NCI-H1436 (cell line): Measurements from ENCODE around the gene BMP7.

Experiments used
- DNase-seq: peaks from one replicate; lab custom pipeline; 2025; lab: John Stamatoyannopoulos, UW

BMP7 gene

DNA sequence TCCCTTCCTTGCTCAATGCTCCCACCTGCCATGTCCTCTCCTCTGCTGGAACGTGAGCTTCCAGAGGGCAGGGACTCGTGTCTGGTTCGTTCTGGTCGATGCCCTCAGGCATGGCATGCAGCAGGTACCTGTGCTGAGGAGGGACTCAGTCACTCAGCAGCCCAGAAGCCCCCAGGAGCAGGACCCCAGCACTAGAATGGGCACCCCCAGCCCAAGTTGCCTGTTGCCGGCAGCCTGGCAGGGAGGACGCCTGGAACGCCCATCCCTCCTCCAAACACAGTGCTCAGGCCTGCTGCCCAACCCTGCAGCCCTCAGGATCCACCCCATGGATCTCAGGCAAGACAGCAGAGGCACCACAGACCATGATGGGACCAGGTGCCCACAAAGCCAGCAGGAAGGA is 40.6 kb downstream of the BMP7 start:
- no peak for DNase-seq

DNA sequence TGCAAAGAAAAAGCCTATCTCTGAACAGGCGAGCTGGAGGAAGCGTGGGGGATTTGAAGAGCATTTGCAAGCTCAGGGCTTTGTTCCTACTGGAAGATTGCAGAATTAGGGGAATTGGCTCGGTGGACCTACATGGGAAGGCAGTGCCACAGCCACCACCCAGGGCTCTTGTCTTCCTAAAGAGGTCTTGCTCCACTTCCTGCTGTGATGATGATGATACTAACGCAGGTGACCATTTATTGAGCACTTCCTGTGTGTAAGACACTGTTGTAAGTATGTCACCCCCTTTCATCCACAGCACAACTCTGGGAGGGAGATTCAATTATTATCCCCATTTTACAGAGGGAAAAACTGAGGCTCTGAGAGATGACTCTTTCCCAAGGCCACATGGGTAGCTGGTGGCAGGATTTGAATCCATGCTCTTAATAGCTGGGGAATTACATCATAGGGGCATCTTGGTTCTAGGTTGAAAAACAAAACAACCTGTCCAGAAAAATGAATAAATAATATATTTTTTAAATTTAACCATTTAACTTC is 41.2 kb downstream of the BMP7 start:
- DNase-seq = no peak

DNA sequence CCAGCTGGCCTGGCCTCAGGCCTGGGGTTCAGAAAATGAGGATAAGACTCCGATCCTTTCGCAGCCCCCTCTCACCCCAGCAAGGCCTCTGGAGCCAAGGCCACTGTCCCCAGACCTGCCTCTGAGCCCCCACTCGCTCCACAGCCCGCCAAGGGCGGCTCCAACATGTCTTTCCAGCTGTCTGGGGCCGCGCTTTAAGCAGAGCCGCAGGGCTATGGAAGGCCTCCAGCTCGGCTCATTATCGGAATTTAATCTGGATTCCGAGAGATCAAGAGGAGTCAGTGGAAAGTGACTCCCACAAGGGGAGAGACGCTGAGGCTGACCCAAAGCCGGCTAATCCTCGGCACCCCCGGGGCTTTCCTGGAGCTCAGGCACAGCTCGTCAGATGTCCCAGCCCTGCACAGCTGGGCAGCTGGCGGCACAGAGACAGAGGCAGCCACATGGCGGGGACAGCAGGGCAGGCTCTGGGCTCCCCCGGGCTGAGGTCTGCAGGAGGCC is 41.8 kb downstream of the BMP7 start:
- no peak for DNase-seq

DNA sequence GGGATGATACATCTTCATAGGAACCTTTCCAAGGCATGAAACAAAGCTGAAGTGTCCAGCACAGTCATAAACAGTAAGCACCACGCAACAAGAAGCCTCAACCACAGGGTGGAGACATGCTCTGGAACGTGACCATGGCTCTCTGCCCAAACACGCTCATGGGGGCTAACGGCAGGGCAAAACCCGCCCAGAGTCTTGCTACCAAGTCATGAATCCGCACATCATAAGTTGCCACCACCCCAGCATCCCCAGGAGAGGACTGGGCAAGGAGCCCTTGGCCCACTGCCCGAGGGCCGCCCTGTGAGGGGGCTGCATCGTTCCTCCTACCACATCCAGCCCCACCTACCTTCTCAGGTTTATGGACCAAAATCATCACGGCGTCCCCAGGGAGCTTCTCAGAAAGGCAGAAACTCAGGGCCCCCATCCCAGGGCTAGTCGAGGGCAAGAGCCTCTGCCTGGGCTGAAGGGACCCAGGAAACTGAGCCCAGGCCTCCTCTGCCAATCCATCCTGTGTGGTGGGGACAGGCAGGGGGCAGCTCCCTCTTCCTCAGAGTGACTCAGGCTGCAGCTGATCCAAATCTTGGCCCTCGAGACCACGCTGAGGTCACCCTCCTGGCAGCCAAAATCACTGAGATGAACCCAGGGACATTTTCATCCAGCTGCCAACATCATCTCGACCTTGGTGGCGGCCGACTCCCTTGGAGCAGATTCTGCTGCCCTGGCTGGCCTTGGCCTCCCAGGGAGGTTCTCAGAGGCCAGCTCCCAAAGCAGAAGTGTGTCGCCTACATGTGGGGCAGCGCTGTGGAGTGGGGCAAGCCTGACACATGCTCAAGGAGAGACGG is 42.6 kb downstream of the BMP7 start:
- no peak for DNase-seq

DNA sequence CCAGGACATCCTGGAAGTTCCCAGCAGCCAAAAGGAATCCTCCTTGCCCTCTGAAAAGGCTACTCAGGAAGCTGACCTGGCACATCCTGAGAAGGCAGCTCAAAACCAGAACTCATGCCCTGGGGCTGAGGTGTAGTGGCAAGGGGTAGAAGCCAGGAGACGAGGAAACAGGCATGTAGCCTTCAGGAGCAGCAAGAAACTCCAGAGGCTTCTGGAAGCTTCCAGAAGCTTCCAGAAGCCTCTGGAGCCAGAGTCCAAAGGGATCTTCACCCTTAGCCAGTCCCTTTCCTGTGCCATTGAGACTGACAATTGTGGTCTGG is 43.9 kb downstream of the BMP7 start:
- no peak for DNase-seq

DNA sequence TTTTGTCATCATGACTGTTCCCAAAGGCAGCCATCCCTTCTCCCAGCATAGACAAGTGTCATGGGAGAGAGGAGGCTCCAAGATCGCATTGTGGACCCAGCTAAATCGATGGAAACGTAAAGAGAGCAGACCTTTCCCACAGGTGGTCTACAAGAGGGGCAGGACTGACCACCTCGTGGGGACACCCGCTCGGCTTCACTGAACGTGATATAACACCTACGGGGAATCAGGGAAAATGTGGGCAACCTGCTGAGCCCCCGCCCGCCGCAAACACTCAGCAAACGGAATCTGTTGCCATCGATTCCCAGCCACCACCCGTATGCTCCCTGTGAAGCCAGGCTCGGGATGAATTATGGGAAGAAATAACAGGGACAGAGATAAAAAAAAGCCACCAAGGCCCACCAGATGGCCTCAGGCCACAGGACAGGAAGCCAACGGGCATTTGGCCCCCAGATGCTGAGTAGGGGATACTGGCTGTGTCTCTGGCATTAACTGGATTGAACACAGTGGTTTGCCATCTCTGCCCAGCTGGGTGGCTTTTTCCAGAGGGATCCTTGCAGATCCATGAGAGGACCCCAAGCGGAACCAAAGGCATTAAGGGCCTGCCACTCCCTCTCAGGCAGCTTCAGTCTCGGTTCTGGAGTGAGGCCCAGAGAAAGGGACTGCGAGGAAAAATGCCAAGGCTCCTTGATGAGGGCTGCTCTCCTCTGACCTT is 44.4 kb downstream of the BMP7 start:
- no peak for DNase-seq

DNA sequence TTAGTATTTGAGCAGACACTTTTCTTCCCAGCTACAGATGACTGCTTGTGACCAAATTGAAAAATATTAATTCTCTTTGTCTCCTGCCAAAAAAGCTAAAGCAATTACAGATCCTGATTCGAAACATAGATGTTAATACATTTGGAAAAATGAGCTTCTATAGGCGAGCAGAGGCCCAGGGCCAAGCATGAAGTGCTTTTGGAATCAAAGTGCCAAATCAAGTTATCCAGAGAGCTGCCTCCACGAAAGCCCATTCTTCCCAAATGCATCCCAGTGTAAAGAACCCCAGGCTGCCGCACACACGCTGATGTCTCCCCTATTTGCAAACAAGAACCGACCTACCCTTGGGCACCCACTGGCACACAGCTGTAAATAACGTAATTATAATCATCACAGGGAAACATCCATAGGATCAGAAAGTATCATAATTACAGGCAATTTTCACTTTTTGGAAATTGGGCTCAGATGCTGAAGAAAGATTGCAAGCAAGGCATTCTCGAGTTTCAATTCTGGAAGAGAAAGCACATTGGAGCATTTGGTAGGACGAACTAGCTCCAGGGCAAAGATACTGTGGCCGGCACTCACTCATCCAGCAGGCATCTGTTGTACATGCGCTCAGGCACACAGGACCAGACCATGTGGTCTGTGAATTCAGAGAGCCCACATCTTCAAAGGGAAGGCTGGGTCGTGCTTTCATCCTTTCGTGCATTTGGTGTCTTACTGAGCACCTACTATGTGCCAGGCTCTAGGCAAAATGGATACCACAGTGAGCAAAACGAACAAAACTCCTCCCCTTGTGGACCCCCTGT is 45.9 kb downstream of the BMP7 start:
- no peak for DNase-seq

DNA sequence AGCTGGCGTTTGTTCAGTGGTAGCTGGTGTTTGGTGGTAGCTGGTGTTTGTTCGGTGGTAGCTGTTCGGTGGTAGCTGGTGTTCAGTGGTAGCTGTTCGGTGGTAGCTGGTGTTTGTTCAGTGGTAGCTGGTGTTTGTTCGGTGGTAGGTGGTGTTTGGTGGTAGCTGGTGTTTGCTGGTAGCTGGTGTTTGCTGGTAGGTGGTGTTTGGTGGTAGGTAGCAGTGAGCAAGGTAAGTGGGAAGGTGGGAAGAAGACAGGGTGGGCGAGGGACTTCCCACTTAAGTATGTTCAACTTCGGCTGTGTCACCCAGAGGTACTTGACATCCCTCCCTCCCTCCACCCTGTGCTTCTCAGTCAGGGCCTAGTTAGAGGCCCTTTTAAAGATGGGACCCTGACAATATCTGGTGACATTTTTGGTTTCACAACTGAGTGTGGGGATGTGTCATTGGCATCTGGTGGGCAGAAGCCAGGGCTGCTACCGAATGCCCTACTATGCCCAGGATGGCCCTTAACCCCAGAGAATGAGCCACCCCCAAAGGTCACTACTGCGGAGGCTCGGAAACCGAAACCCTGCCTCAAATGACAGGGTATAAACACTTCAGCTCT is 47.3 kb downstream of the BMP7 start:
- no peak for DNase-seq

DNA sequence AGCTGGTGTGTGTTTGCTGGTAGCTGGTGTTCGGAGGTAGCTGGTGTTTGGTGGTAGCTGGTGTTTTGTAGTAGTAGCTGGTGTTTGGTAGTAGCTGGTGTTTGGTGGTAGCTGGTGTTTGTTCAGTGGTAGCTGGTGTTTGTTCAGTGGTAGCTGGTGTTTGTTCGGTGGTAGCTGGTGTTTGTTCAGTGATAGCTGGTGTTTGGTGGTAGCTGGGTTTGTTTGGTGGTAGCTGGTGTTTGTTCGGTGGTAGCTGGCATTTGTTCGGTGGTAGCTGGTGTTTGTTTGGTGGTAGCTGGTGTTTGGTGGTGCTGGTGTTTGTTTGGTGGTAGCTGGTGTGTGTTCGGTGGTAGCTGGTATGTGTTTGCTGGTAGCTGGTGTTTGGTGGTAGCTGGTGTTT is 48.0 kb downstream of the BMP7 start:
- DNase-seq = no peak

DNA sequence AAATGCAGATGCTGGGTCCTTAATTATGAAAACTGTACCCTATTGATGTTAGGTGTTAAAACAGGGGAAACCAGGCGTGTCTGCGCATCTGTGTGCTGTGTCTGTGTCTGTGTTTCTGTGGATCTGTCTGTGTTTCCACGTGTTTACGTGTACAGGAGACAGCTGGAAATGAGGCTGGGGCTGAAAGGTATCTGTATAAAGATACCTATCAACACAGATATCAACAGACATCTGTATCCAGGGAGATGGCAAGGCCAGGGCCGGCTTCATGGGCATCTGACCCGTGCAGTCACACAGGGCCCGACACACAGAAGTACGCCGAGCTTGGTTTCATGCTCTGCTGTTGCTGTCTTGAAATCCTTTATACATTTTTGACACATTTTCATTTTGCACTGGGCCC is 48.6 kb downstream of the BMP7 start:
- no peak for DNase-seq

DNA sequence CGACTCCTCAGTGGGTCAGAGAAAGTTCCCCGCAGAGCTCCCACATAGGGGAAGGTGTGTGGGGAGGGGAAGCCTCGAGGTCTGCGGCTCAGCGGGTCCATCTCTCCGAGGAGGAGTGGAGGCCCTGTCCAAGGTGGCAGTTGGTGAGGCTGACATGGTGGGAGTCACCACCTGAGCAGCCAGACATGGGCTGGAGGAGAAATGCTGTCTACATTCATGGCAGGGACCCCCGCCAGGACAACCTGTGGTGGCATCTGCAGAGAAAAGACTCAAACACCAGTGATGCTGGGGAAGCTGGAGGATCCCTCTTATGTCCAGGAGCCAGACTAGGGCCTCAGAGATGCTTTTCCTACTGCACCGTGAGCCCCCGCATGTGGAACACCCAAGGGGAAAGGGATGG is 49.8 kb downstream of the BMP7 start:
- no peak for DNase-seq

DNA sequence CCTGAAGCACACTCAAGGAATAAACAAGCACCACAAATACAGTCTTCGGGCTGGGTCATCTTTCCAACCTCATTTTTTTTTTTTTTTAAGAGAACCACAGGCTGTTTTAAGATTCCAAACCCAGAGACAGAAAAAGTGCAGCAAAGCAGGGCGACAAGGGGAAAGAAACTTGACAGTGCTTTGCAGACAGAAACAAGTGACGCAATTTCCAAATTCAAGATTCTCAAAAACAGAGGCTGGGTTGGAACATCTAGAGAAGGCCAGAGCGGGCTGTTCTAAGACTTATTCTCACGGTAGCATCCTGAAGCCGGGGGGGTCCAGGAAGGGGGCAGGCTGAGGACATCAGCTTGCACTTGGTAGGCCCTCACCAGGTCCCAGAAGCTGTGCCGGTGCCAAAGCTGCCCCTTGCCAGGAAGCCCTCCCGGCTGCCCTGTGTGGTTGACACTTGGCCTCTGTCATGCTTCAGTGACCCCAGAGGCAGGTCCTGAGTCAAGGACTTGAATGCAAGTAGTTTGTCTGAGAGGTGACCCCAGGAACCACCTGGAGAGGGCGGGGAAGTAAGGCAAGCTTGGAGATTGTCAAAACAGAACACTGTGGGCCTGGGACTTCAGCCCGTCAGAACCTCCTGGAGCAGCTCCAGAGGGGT is 50.5 kb downstream of the BMP7 start:
- DNase-seq = no peak

DNA sequence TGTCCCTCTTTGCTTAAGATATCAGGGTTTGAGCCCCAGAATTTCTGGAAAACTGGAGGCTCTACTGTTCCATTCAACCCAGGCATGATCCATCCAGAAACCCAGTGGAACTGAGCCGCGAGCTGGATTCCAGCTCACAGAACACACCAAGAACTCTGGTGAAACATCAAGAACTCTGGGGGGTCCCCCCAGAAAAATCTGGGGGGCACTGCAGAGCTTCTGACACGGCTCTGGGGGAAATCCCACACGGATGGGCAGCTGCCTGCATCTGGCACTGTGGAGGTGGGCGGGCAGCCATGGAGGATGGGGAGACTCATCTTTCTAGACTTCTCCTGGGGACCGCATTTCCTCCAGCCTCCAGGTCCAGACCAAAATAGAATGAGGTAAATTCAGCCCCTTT is 51.0 kb downstream of the BMP7 start:
- DNase-seq = no peak

DNA sequence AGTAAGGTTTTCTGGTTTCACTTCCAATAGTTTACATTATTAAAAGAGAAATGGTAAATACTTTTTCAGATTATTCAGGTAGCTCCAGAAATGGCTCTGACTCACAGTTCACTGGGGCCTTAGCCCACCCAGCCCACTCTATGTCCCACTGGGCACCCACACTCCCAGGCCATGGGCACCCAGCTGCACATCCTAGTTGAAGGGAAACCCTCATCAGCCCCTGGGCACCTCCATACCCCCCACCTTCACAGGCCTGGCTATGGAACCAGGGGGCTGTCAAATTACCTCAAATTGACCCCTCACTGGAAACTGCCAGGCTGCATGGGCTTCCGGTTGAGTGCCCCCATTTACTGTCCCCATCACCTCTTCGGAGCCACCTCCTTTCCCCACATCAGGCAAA is 51.5 kb downstream of the BMP7 start:
- DNase-seq = no peak

DNA sequence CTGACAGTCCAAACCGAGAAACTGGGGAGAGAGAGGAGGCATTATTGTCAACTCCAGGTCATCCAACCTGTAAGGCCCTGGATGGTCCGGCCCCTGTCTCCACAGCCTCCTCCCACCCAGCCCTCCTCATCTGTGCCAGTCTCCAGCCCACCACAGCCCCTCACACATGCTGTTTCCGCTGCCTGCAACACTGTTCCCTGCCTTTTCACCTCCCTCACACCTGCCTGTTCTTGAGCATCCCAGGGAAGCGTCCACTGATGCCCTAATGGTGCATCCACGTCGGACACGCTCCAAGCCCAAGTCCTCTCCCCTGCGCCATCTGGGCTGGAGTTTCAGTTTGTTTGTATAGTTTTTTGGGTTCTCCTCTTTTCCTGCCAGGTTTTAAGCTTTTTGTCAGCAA is 52.0 kb downstream of the BMP7 start:
- no peak for DNase-seq

DNA sequence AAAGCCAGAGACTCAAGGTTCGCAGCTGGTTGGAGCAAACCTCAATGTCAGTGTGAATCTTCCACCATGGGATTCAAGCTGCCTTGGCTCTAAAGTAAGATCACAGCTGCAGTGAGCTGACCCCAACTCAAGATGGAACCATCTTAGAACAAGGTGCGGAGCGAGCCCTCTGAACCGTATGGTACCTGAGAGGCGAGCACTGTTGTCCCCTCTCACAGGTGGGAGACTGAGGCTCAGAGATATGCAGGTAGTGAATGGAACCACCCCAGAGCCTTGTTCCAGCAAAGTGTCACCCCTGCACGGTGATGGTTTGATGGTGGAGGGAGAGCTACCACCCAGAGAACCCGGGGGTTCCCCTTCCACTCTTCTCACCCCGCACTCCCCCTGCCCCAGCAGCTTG is 52.5 kb downstream of the BMP7 start:
- DNase-seq = no peak

DNA sequence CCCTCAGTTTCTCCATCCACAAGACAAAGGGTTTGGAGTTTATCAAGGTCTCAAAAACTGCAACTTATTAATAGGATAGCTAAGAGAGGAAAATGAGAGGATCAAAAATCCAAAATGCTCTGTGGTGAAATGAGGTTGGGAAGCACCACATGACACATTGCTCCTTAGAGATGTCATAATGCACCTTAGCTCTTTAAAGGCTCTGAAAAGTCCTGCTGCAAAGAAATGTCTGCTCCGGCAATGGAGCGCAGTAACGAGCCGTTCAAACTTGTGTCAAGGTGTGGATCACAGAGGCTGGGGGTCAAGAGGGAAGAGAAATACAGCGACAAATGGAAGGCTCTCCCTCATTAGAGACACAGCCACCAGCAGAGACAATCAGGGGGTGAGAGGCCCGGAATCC is 53.1 kb downstream of the BMP7 start:
- no peak for DNase-seq

DNA sequence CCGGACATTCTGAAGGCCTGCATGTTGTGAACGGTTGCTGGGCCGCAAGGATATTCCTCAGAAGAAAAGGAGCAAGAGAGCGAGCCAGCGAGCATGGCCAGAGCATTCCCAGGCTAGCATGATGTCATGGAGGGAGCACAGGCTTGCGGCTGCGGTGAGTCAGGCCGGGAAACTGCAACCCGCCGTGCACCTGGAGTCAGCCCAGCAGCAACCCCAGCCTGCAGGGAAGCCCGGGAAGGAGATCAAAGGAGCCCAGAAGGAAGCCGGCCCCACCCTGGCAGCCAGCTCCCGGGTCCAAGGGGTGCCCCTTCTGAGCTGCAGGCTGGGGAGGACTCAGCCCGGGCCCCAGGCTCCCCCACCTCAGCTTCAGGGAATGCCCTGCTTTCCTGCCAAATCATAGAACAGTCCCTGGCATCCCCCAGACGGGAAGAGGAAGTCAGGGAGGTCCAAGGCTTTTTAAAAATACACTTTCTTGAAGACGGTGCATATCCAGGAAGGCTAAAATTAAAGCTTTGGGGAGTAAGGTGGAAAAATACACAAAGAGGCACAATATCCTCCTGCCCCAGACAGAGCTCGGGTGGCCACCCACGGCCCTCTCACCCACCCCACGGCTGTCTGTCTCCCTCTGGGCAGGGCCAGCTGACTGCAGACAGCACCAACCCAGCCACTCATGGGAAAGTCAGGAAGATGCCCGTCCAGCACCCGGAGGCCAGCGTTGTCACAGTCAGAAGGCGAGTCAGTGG is 53.7 kb downstream of the BMP7 start:
- DNase-seq = no peak

DNA sequence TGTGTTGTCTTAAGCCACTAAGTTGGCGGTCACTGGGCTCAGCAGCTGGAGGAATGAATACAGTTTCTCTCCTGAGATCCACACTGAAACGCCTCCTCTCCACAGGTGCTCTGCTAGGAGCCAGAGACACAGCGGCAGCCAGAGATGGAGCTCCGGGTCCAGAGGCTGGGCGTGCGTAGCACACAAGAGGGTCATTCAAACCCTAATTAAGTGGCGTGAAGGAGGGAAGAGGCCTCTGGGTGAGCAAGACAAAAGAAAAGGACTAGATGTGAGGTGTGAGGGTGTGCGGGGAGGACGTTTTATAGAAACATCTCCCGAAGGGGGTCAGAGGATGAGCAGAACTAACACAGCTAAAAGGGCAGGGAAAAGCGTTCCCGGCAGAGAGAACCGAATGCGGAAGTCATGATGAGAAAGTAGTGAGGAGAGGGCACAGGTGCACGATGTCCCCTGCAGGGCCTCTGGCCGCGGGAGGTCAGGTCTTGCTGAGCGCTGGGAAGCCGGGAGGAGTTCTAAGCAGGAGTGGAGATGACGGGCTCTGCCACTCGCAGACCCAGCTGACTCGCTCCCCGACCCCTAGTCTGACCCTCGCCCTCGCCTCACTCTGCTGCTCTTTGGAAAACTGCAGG is 54.4 kb downstream of the BMP7 start:
- DNase-seq = no peak

DNA sequence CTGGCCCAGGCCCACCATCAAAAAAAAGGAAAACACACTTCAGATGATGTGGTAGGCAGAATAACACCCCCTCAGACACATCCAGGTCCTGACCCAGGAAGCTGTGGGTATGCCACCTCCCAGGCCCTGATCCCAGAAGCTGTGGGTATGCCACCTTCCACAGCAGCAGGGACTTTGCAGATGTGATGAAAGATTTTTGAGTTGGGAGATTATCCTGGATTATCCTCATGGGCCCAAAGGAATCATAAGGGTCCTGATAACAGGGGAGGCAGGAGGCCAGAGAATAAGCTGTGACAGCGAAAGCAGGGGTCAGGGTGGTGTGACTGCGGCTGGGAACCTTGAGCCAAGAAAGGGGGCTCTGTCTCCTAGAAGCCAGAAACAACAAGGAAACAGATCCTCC is 55.0 kb downstream of the BMP7 start:
- DNase-seq = no peak

DNA sequence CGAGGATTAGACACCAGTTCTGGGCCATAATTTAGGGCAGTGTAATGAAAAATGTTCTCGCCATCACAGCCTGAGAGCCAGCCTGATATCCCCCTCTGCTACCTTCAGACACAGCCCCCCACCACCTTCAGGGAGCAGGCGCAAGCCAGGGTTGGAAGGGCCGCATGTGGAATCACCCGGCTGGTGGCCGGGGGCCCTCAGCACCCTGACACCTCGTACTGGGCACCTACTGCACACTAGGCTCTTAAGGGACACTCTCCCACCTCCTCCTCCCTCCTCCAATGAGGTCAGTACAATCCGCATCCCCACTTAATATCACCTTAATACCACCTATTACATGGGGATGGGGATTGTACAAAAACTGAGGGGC is 55.5 kb downstream of the BMP7 start:
- DNase-seq = no peak
